GM19468 (cell line): ENCODE measurements around the gene SLC7A1.

Experiments used
- ATAC-seq: cut with Tn5 transposase; IDR thresholded peaks from one replicate; pipeline ENCODE4 v1.9.1; 2021; ENCODE audit warnings: mild to moderate bottlenecking, moderate library complexity, moderate number of reproducible peaks; ENCODE audit not compliant: unreplicated experiment; ENCODE audit errors: extremely low read depth

The SLC7A1 gene

GRCh38 chr13:29563941-29564340 is 31.5 kb downstream of the SLC7A1 start:
- ATAC-seq, result no peak

GRCh38 chr13:29562786-29563438 is 32.6 kb downstream of the SLC7A1 start:
- ATAC-seq, result no peak

GRCh38 chr13:29561918-29562317 is 33.6 kb downstream of the SLC7A1 start:
- no peak for ATAC-seq

GRCh38 chr13:29556742-29557141 is 38.7 kb downstream of the SLC7A1 start:
- no peak for ATAC-seq

GRCh38 chr13:29551214-29551613 is 44.3 kb downstream of the SLC7A1 start:
- no peak for ATAC-seq

- ATAC-seq, result no peak
These were observed 45.0 kb downstream of the SLC7A1 start for GRCh38 chr13:29550430-29550988.

- no peak for ATAC-seq
These were observed 46.8 kb downstream of the SLC7A1 start for GRCh38 chr13:29548722-29549121.

- no peak for ATAC-seq
These were observed 48.3 kb downstream of the SLC7A1 start for GRCh38 chr13:29547153-29547552.

- no peak for ATAC-seq
These were observed 48.8 kb downstream of the SLC7A1 start for GRCh38 chr13:29546662-29547061.

- no peak for ATAC-seq
These were observed 49.5 kb downstream of the SLC7A1 start for GRCh38 chr13:29545988-29546387.

- ATAC-seq, result peak; percentile 90
These were observed 52.0 kb downstream of the SLC7A1 start for GRCh38 chr13:29543230-29544215.

- ATAC-seq, result no peak
These were observed 53.1 kb downstream of the SLC7A1 start for GRCh38 chr13:29542381-29542780.

- ATAC-seq, result no peak
These were observed 54.1 kb downstream of the SLC7A1 start for GRCh38 chr13:29541400-29541799.

- ATAC-seq, result no peak
These were observed 54.7 kb downstream of the SLC7A1 start for GRCh38 chr13:29540799-29541198.

GRCh38 chr13:29540334-29540733 is 55.2 kb downstream of the SLC7A1 start:
- ATAC-seq, result no peak

GRCh38 chr13:29539856-29540255 is 55.6 kb downstream of the SLC7A1 start:
- ATAC-seq, result no peak

GRCh38 chr13:29538652-29539040 is 56.8 kb downstream of the SLC7A1 start:
- no peak for ATAC-seq

- no peak for ATAC-seq
These were observed 57.5 kb downstream of the SLC7A1 start for GRCh38 chr13:29537736-29538651.

- no peak for ATAC-seq
These were observed 58.6 kb downstream of the SLC7A1 start for GRCh38 chr13:29536853-29537252.
